DND-41 (cell line): ENCODE measurements around the gene POC1B.

Source experiments
- ATAC-seq: fragments of 200-7000 bp; cut with Tn5 transposase; 3 replicates; pipeline ENCODE4 v1.9.1; 2021; ENCODE audit warnings: low read depth; ENCODE audit not compliant: insufficient read depth
- DNase-seq: peaks from one replicate; pipeline ENCODE4 v3.0.0-alpha.2; 2020
- H2AFZ ChIP-seq: 2 replicates; pipeline ENCODE4 v1.6.0; 2012; ENCODE audit warnings: low read depth, low read length
- H3K27ac ChIP-seq: 2 replicates; pipeline ENCODE4 v1.5.1; 2012; ENCODE audit warnings: low read length, inconsistent platforms
- H3K27me3 ChIP-seq: fragments of 200-600 bp; sonication (generic); 2 replicates; pipeline ENCODE4 v1.6.0; 2012; ENCODE audit warnings: low read length, mild to moderate bottlenecking, inconsistent platforms; ENCODE audit not compliant: insufficient read depth, poor library complexity
- H3K36me3 ChIP-seq: 2 replicates; pipeline ENCODE4 v1.5.1; 2012; ENCODE audit warnings: low read length, inconsistent platforms; ENCODE audit not compliant: insufficient read depth
- H3K4me1 ChIP-seq: 2 replicates; pipeline ENCODE4 v1.5.1; 2012; ENCODE audit warnings: mild to moderate bottlenecking, low read length; ENCODE audit not compliant: insufficient read depth
- H3K4me2 ChIP-seq: 2 replicates; pipeline ENCODE4 v1.6.0; 2012; ENCODE audit warnings: mild to moderate bottlenecking, moderate library complexity, low read length, inconsistent platforms; ENCODE audit not compliant: insufficient read depth
- H3K4me3 ChIP-seq, 2 experiments: fragments of 200-600 bp in 1 of 2; shearing (Covaris generic) in 1 of 2; 2 replicates each; pipeline ENCODE4 v1.5.1; 2012 to 2016; ENCODE audit warnings: inconsistent platforms in 2 of 2, low read length in 2 of 2, mild to moderate bottlenecking in 2 of 2, low read depth in 1 of 2, moderate library complexity in 1 of 2
- H3K79me2 ChIP-seq: 2 replicates; pipeline ENCODE4 v1.6.0; 2012; ENCODE audit warnings: low read length, inconsistent platforms; ENCODE audit not compliant: insufficient read depth
- H3K9ac ChIP-seq: 2 replicates; pipeline ENCODE4 v1.6.0; 2012; ENCODE audit warnings: low read depth, mild to moderate bottlenecking, inconsistent platforms, low read length, moderate library complexity
- H3K9me3 ChIP-seq: 2 replicates; pipeline ENCODE4 v1.5.1; 2012; ENCODE audit warnings: low read length, moderate library complexity, mild to moderate bottlenecking, inconsistent platforms; ENCODE audit not compliant: insufficient read depth, severe bottlenecking
- H4K20me1 ChIP-seq: 2 replicates; pipeline ENCODE4 v1.6.0; 2012; ENCODE audit warnings: low read length; ENCODE audit not compliant: insufficient read depth
- CTCF ChIP-seq: IDR thresholded peaks from 2 replicates; pipeline ENCODE4 v1.5.1; 2012; ENCODE audit warnings: borderline replicate concordance, low read length, moderate library complexity, mild to moderate bottlenecking; ENCODE audit not compliant: poor library complexity, severe bottlenecking; ENCODE audit errors: extremely low read depth
- EZH2 ChIP-seq: IDR thresholded peaks from 3 replicates; pipeline ENCODE4 v1.6.1; 2012; ENCODE audit warnings: borderline replicate concordance, low read depth, mild to moderate bottlenecking, moderate library complexity, low read length, inconsistent platforms; ENCODE audit not compliant: severe bottlenecking

The POC1B gene

GRCh38 chr12:89389755-89390661 lies 135.8 kb downstream of the POC1B start:
- H3K4me1 ChIP-seq: no peaks in the 10 kb centered on the region
- no peaks in the 10 kb centered on the region for H3K27me3 ChIP-seq
- ATAC-seq (no peak), DNase-seq (no peak)
- no peaks in the 10 kb centered on the region for H3K9me3 ChIP-seq
- no peak overlapping the region for H2AFZ ChIP-seq
- TF ChIP-seq CTCF: no peak
- no peak for TF ChIP-seq EZH2
- no peaks in the 10 kb centered on the region for H3K36me3 ChIP-seq
- no peak overlapping the region for H3K4me3 ChIP-seq
- H3K4me2 ChIP-seq: no peak overlapping the region
- no peak overlapping the region for H3K27ac ChIP-seq
- no peaks in the 10 kb centered on the region for H3K79me2 ChIP-seq
- H3K9ac ChIP-seq: no peak overlapping the region
- H4K20me1 ChIP-seq: no peaks in the 10 kb centered on the region

- no peaks in the 10 kb centered on the region for H4K20me1 ChIP-seq
- TF ChIP-seq EZH2 (no peak), CTCF (no peak)
- no peak overlapping the region for H3K4me2 ChIP-seq
- H2AFZ ChIP-seq: no peak overlapping the region
- H3K36me3 ChIP-seq: no peaks in the 10 kb centered on the region
- no peaks in the 10 kb centered on the region for H3K27me3 ChIP-seq
- H3K27ac ChIP-seq: no peak overlapping the region
- DNase-seq (no peak), ATAC-seq (no peak)
- H3K9me3 ChIP-seq: no peaks in the 10 kb centered on the region
- no peak overlapping the region for H3K4me3 ChIP-seq
- no peak overlapping the region for H3K9ac ChIP-seq
- H3K4me1 ChIP-seq: no peaks in the 10 kb centered on the region
- no peaks in the 10 kb centered on the region for H3K79me2 ChIP-seq
Measured at GRCh38 chr12:89386138-89386537, 139.7 kb downstream of the POC1B start.

GRCh38 chr12:89384807-89385206 lies 141.0 kb downstream of the POC1B start:
- TF ChIP-seq CTCF (no peak), EZH2 (no peak)
- Histone ChIP-seq H3K36me3 (no peaks in the 10 kb centered on the region), H4K20me1 (no peaks in the 10 kb centered on the region), H2AFZ (no peak overlapping the region), H3K4me3 (no peak overlapping the region), H3K27me3 (no peaks in the 10 kb centered on the region), H3K27ac (no peak overlapping the region), H3K4me2 (no peak overlapping the region), H3K9ac (no peak overlapping the region), H3K4me1 (no peaks in the 10 kb centered on the region), H3K79me2 (no peaks in the 10 kb centered on the region), H3K9me3 (no peaks in the 10 kb centered on the region)
- no peak for ATAC-seq
- no peak for DNase-seq
